Body of pancreas (tissue), 4 donors: ENCODE results near the gene LYPD3. TPM values are rescaled to one million over a fixed set of nuclear protein-coding genes. Genes with fewer than 3 reads are reported as not detected.

Experiments
- ATAC-seq: fragments of 150-250 bp; one replicate; pipeline ENCODE4 v1.9.1; 2016
- DNase-seq, 4 donors: peaks; one replicate each; pipeline ENCODE4 v3.0.0-alpha.2; 2019
- H3K27ac ChIP-seq, 4 donors: fragments of 200-600 bp; sonication (generic); 1 replicate in 3 of 4; 2 replicates in 1 of 4; pipeline versions ENCODE4 v1.5.1 to v1.6.1; 2016 to 2019; ENCODE audit warnings: mild to moderate bottlenecking in 1 of 4, mixed read lengths in 1 of 4, moderate library complexity in 1 of 4
- H3K27me3 ChIP-seq, 2 donors: fragments of 200-600 bp; sonication (generic); one replicate each; pipeline ENCODE4 v1.6.0; 2016; ENCODE audit warnings: mild to moderate bottlenecking in 1 of 2
- H3K36me3 ChIP-seq, 2 donors: fragments of 200-600 bp; sonication (generic); replicated peaks in 1 of 2; 2 replicates each; pipeline ENCODE4 v1.5.1; 2016; ENCODE audit warnings: low read depth in 2 of 2; ENCODE audit not compliant: insufficient read depth in 1 of 2
- H3K4me1 ChIP-seq: fragments of 200-600 bp; sonication (generic); one replicate; pipeline ENCODE4 v1.6.0; 2016
- H3K4me3 ChIP-seq, 2 donors: fragments of 200-600 bp; sonication (generic); 1 replicate in 1 of 2; 2 replicates in 1 of 2; pipeline ENCODE4 v1.5.1; 2016 to 2019
- H3K9me3 ChIP-seq, 3 donors: fragments of 200-600 bp; sonication (generic); 1 replicate in 2 of 3; 2 replicates in 1 of 3; pipeline ENCODE4 v1.5.1; 2016
- POLR2A ChIP-seq, 3 donors: fragments of 450-650 bp; IDR thresholded peaks; one replicate each; pipeline ENCODE4 v1.6.1; 2016; ENCODE audit warnings: antibody characterized with exemption in 3 of 3, mild to moderate bottlenecking in 2 of 3
- WGBS, 2 donors: methylation state at CpG; one replicate each; pipeline ENCODE4 v1.1.5; 2017; 5-methylcytosine and 5-hydroxymethylcytosine counted together
- intact Hi-C: fragments of 100-400 bp; cut with DNase I; formaldehyde crosslinking; loops from one replicate; pipeline ENCODE4 v1.15.1; 2023
- total RNA-seq, 2 donors: library from RNA; depleted of rRNA; stranded (reverse); fragments of >200 nt; gene quantifications; one replicate each; pipeline ENCODE4 v1.1.0, GENCODE V29; 2016
- TF ChIP-seq, protein P1 (sequence below), 7 experiments: fragments of 450-650 bp in 4 of 7; fragments of 200-600 bp in 3 of 7; sonication (generic) in 3 of 7; IDR thresholded peaks; one replicate each; pipeline ENCODE4 v1.5.1; 2016 to 2019; ENCODE audit warnings: antibody characterized with exemption in 7 of 7

The LYPD3 gene
- total RNA-seq, 2 donors from 2014 or later = 0.26 TPM; not detected in 1

DNA sequence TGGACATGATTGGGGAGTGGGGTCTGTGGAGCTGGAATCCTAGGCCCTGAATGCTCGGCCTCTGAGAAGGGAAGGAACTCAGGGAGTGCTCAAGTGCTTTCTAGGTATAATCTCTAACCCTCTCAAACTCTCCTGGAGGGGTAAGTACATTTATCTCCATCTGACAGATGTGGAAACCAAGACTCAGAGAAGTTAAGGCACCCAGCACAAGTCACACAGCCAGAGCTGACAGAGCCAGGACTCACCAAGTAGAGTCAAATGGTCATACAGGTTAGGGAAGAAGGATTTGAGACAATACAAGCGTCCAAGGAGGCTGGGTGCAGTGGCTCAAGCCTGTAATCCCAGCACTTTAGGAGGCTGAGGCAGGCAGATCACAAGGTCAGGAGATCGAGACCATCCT lies 12.9 kb upstream of the LYPD3 start:
- intact Hi-C loops = no loop called here
- no peak overlapping the region for H3K4me3 ChIP-seq
- H3K27ac ChIP-seq = no peak overlapping the region
- H3K27me3 ChIP-seq = no peaks in the 10 kb centered on the region
- H3K9me3 ChIP-seq = no peaks in the 10 kb centered on the region
- 91 to 93% methylated on average over 3 of the region's 3 CpGs for WGBS, 2 donors
- H3K4me1 ChIP-seq = peaks cover 15% of the 10 kb centered on the region
- no peaks in the 10 kb centered on the region for H3K36me3 ChIP-seq
- no peak for TF ChIP-seq POLR2A (IDR thresholded peaks at IDR 0.05)
- TF ChIP-seq, protein P1, sequence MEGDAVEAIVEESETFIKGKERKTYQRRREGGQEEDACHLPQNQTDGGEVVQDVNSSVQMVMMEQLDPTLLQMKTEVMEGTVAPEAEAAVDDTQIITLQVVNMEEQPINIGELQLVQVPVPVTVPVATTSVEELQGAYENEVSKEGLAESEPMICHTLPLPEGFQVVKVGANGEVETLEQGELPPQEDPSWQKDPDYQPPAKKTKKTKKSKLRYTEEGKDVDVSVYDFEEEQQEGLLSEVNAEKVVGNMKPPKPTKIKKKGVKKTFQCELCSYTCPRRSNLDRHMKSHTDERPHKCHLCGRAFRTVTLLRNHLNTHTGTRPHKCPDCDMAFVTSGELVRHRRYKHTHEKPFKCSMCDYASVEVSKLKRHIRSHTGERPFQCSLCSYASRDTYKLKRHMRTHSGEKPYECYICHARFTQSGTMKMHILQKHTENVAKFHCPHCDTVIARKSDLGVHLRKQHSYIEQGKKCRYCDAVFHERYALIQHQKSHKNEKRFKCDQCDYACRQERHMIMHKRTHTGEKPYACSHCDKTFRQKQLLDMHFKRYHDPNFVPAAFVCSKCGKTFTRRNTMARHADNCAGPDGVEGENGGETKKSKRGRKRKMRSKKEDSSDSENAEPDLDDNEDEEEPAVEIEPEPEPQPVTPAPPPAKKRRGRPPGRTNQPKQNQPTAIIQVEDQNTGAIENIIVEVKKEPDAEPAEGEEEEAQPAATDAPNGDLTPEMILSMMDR (IDR thresholded peaks at IDR 0.05) = no peak
- no peak for DNase-seq
- no peak for ATAC-seq

DNA sequence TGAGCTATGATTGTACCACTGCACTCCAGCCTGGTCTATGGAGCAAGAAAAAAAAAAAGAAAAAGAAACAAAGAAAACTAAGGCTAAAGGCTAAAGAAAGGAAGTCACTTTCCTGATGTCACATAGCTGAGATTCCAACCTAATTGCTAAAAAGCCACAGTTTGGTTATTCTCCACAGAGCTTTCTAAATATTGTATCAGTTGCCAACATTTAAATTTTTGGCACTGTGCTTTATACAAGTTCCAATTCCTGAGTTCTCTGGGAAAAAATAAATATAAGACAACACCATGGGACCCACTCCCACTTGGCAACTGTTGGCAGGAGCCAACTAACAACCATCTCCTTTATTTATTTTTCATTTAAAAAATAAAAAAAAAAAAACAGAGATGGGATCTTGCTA lies 11.2 kb upstream of the LYPD3 start:
- Histone ChIP-seq H3K36me3 (no peaks in the 10 kb centered on the region), H3K9me3 (no peaks in the 10 kb centered on the region), H3K27me3 (no peaks in the 10 kb centered on the region), H3K27ac (no peak overlapping the region), H3K4me3 (no peak overlapping the region), H3K4me1 (peaks cover 15% of the 10 kb centered on the region)
- TF ChIP-seq, protein P1 (IDR thresholded peaks at IDR 0.05) = no peak
- no peak for TF ChIP-seq POLR2A (IDR thresholded peaks at IDR 0.05)
- DNase-seq (no peak), ATAC-seq (no peak)
- intact Hi-C loops = no loop called here

DNA sequence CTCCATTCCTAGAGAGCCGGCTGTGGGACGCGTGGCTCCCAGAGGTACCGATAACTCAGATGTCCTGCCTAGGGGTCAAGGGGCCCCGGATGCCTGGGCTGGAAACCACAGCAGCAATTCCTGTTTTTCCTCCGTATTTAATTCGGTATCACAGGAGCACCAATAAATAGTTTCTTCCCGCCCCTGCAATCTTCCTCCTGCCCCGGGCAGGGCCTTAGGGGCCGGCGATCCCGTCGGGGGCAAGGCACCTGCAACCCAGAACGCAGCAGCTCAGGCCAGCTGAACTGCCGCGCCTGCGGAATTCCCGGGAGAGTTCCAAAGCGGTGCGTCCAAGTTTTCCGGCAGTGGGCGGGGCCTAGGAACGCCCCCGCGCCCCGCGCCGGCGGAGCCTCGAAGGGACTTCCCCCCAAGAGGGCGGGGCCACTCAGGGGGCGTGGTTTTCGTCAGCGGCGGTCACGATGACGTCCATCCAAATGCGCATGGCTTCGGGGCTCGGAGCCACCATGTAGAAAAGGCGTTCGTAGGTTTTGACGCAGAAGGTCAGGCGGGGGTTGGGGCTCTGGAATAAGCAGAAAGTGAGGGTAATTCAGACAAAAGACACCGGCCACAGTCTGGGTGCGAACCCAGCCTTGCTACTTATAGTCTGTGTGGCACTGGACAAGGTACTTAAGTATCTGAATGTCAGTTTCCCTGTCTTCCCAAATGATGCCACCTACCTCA lies 9.7 kb upstream of the LYPD3 start:
- ATAC-seq = peak; percentile 93
- peak overlapping the region in 1 of 2 donors; percentile 19 for H3K4me3 ChIP-seq
- peak overlapping the region; percentile 34 to 81 (median 58) for H3K27ac ChIP-seq
- peaks cover 15% of the 10 kb centered on the region for H3K4me1 ChIP-seq
- H3K27me3 ChIP-seq = no peaks in the 10 kb centered on the region
- DNase-seq = peak; percentile 94 to 97 (median 96)
- no peaks in the 10 kb centered on the region for H3K9me3 ChIP-seq
- intact Hi-C loops = no loop called here
- no peaks in the 10 kb centered on the region for H3K36me3 ChIP-seq
- TF ChIP-seq, protein P1 (IDR thresholded peaks at IDR 0.05) = no peak
- peak in 2 of 3 donors; percentile 52 to 58 for TF ChIP-seq POLR2A (IDR thresholded peaks at IDR 0.05)
- WGBS, 2 donors = 1 to 15% methylated on average over 7 to 46 of the region's 46 CpGs

GRCh38 chr19:43474487-43474886 lies 9.1 kb upstream of the LYPD3 start:
- ATAC-seq = no peak
- H3K36me3 ChIP-seq = no peaks in the 10 kb centered on the region
- no peaks in the 10 kb centered on the region for H3K9me3 ChIP-seq
- 82 to 83% methylated on average over 4 of the region's 4 CpGs for WGBS, 2 donors
- H3K4me3 ChIP-seq = no peak overlapping the region
- no peak for DNase-seq
- H3K27ac ChIP-seq = peak overlapping the region in 3 of 4 donors; percentile 57 to 81 (median 58)
- intact Hi-C loops = no loop called here
- no peaks in the 10 kb centered on the region for H3K27me3 ChIP-seq
- no peak for TF ChIP-seq POLR2A (IDR thresholded peaks at IDR 0.05)
- TF ChIP-seq, protein P1 (IDR thresholded peaks at IDR 0.05) = no peak
- peaks cover 15% of the 10 kb centered on the region for H3K4me1 ChIP-seq

DNA sequence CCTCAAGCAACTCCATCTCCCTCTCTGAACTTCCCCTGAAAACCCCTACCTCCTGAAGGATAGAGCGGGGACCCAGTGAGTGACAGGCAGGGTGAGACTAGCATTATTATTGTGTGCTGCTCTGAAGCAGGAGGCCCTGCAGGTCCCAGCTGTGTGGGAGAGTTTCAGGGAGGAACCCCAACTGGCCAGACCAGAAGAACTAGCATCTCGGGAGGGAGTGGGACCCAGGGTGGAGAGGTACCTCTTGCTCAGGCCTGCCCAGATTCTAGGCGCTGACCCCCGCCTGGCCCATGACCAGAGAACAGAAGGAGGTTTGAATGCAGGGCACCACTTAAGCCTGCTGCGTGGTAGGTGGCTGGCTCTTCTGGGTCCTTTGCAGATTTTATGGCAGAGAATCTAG lies 5.7 kb upstream of the LYPD3 start:
- H3K9me3 ChIP-seq = no peaks in the 10 kb centered on the region
- intact Hi-C loops = no loop called here
- no peaks in the 10 kb centered on the region for H3K27me3 ChIP-seq
- no peak overlapping the region for H3K4me3 ChIP-seq
- H3K4me1 ChIP-seq = peaks cover 15% of the 10 kb centered on the region
- H3K36me3 ChIP-seq = no peaks in the 10 kb centered on the region
- ATAC-seq = no peak
- 76 to 94% methylated on average over 2 to 5 of the region's 5 CpGs for WGBS, 2 donors
- H3K27ac ChIP-seq = no peak overlapping the region
- no peak for TF ChIP-seq POLR2A (IDR thresholded peaks at IDR 0.05)
- TF ChIP-seq, protein P1 (IDR thresholded peaks at IDR 0.05) = no peak
- DNase-seq = no peak
